Left lung (tissue), 10 donors: ENCODE data around the gene CNTN4. TPM values are rescaled to one million over a fixed set of nuclear protein-coding genes. Genes with fewer than 3 reads are reported as not detected.

Experiments used
- ATAC-seq: fragments of 200-7000 bp; cut with Tn5 transposase; one replicate; pipeline ENCODE4 v1.9.1; 2020; ENCODE audit warnings: moderate library complexity
- DNase-seq, 4 donors: peaks; one replicate each; pipeline ENCODE4 v3.0.0-alpha.2; 2013 to 2020
- H3K27ac ChIP-seq, 2 donors: fragments of 200-600 bp; sonication (generic) in 1 of 2; one replicate each; pipeline versions ENCODE4 v1.5.0 to v1.8.0; 2020 to 2021
- H3K27me3 ChIP-seq, 2 donors: fragments of 200-600 bp; sonication (generic) in 1 of 2; one replicate each; pipeline versions ENCODE4 v1.5.0 to v1.8.0; 2020 to 2021
- H3K36me3 ChIP-seq, 2 donors: fragments of 200-600 bp; sonication (generic) in 1 of 2; one replicate each; pipeline versions ENCODE4 v1.5.0 to v1.8.0; 2020 to 2021
- H3K4me1 ChIP-seq, 2 donors: fragments of 200-600 bp; one replicate each; pipeline ENCODE4 v1.8.0; 2021
- H3K4me3 ChIP-seq, 2 donors: fragments of 200-600 bp; sonication (generic) in 1 of 2; one replicate each; pipeline versions ENCODE4 v1.5.0 to v1.8.0; 2020 to 2021; ENCODE audit warnings: mild to moderate bottlenecking in 1 of 2
- H3K9me3 ChIP-seq, 2 donors: fragments of 200-600 bp; sonication (generic) in 1 of 2; one replicate each; pipeline versions ENCODE4 v1.5.0 to v1.8.0; 2020 to 2021
- intact Hi-C, 2 donors: fragments of 100-400 bp; cut with DNase I; formaldehyde crosslinking; loops; one replicate each; pipeline versions ENCODE4 v1.11.2 to v1.14.2; 2022
- polyA plus RNA-seq, 6 donors: library from polyadenylated mRNA; unstranded; fragments of 120-200 nt; gene quantifications; one replicate each; pipeline ENCODE4 v1.2.1, GENCODE V29; 2013; ENCODE audit not compliant: insufficient read length in 6 of 6
- total RNA-seq, 2 donors: library from RNA; stranded (reverse); fragmentation: NEBNext Ultra II Directional; extraction: Animal tissue kit (Norgen Biotek cat#: 25700); gene quantifications; one replicate each; pipeline ENCODE4 v1.2.1, GENCODE V29; 2021
- TF ChIP-seq, protein P1 (sequence below), 2 donors: fragments of 200-600 bp; sonication (generic) in 1 of 2; IDR thresholded peaks; one replicate each; pipeline versions ENCODE4 v1.5.0 to v1.8.0; 2021; ENCODE audit warnings: antibody characterized with exemption in 2 of 2
- donor health status: DM: no; HTN: yes; CAD: no.
- donor health status: DM: no; HTN: no; CAD: no.

The CNTN4 gene
- total and polyA plus RNA-seq, 8 donors: 5.9 to 10.4 (median 8.2) TPM

DNA sequence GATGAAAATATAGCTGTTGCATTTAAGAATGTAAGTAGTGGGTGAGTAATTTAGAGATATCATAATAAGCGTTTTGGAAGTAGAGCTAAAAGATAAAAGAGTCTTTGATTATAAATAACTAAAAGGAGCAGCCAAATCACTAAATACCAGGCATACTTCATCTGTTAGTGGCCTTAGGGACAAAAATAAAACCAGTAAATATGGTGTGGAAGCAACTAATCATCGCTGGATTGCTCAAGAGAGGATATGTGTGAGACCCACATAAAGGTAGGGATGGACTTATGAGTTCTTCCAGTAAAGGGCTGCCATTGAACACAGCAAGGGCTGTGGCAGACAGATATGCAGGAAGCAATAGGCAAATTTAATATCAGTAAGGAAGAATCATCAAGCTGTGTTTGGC is 356.2 kb downstream of the CNTN4 start:
- TF ChIP-seq, protein P1, sequence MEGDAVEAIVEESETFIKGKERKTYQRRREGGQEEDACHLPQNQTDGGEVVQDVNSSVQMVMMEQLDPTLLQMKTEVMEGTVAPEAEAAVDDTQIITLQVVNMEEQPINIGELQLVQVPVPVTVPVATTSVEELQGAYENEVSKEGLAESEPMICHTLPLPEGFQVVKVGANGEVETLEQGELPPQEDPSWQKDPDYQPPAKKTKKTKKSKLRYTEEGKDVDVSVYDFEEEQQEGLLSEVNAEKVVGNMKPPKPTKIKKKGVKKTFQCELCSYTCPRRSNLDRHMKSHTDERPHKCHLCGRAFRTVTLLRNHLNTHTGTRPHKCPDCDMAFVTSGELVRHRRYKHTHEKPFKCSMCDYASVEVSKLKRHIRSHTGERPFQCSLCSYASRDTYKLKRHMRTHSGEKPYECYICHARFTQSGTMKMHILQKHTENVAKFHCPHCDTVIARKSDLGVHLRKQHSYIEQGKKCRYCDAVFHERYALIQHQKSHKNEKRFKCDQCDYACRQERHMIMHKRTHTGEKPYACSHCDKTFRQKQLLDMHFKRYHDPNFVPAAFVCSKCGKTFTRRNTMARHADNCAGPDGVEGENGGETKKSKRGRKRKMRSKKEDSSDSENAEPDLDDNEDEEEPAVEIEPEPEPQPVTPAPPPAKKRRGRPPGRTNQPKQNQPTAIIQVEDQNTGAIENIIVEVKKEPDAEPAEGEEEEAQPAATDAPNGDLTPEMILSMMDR (IDR thresholded peaks at IDR 0.05): no peak
- ATAC-seq: no peak

DNA sequence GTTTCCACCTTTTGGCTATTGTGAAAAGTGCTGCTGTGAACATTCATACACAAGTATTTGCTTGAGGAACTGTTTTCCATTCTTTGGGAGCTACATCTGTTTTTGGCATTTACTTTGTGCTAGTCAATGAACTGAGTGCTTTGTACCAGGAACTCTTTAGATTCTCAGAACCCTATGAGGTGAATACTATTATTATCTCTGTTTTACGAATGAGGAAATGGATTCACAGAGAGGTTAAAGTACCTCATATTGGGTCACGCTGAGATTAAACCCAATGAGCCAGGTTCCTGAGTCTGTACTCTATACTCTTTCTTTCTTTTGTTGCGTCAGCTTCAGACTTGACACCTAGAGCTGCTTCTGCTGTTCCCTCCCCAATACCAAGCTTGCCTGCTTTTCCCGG is 358.1 kb downstream of the CNTN4 start:
- H3K4me3 ChIP-seq: no peak overlapping the region
- intact Hi-C loops: no loop called here
- no peaks in the 10 kb centered on the region for H3K27me3 ChIP-seq
- peaks cover 0 to 2% of the 10 kb centered on the region in 2 donors for H3K9me3 ChIP-seq
- TF ChIP-seq, protein P1 (IDR thresholded peaks at IDR 0.05): no peak
- H3K36me3 ChIP-seq: no peaks in the 10 kb centered on the region
- DNase-seq (no peak), ATAC-seq (no peak)
- H3K4me1 ChIP-seq: no peaks in the 10 kb centered on the region
- no peak overlapping the region for H3K27ac ChIP-seq

More for the DNA sequence above, 356.2 kb downstream of the CNTN4 start:
- Histone ChIP-seq H3K9me3 (peaks cover 0 to 2% of the 10 kb centered on the region in 2 donors), H3K4me1 (no peaks in the 10 kb centered on the region), H3K27ac (no peak overlapping the region), H3K36me3 (no peaks in the 10 kb centered on the region), H3K27me3 (no peaks in the 10 kb centered on the region), H3K4me3 (no peak overlapping the region)
- intact Hi-C loops: no loop called here
- no peak for DNase-seq

DNA sequence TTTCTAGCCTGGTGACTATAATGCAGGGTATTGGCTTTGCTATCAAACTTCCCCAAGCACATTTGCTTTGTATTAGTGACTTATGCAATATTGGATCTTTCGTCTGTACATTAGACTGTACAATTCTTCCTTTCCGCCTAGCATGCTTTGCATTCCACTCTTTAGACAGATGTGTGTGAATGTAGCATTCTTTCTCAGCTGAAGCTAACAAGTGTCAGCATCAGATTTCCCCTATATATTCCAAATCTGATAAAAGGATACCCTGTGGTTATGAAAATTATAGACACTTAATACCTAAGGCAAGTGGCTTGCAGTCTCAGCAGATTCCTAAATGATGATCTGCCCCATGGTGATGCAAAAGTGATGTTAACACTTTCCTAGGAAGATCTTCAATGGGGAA is 360.1 kb downstream of the CNTN4 start:
- ATAC-seq: no peak
- intact Hi-C loops: no loop called here

DNA sequence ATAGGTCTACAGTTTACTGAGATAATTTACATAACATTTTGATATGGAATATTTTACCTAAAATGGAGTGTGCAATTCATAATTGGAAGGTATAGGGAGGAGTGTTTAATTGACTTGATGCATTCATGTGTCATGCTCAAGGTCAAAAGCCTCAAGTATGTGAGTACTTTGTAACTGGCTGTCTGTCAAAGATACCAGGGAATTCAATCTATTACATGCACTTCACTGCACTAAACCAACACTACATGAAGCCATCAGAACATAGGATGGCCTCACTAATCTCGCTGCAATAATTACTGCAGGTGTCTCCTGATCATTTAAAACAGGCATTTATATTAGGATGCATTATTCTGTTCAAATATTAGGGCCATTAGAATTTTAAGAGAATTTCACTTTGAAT is 367.2 kb downstream of the CNTN4 start:
- no peak overlapping the region for H3K27ac ChIP-seq
- ATAC-seq: no peak
- intact Hi-C loops: no loop called here
- no peaks in the 10 kb centered on the region for H3K9me3 ChIP-seq
- TF ChIP-seq, protein P1 (IDR thresholded peaks at IDR 0.05): no peak
- H3K36me3 ChIP-seq: no peaks in the 10 kb centered on the region
- DNase-seq: no peak
- no peaks in the 10 kb centered on the region for H3K27me3 ChIP-seq
- H3K4me1 ChIP-seq: no peaks in the 10 kb centered on the region
- no peak overlapping the region for H3K4me3 ChIP-seq

More for the DNA sequence above, 360.1 kb downstream of the CNTN4 start:
- Histone ChIP-seq H3K27me3 (no peaks in the 10 kb centered on the region), H3K9me3 (peaks cover 0 to 2% of the 10 kb centered on the region in 2 donors), H3K27ac (no peak overlapping the region), H3K36me3 (no peaks in the 10 kb centered on the region), H3K4me3 (no peak overlapping the region), H3K4me1 (no peaks in the 10 kb centered on the region)
- DNase-seq: no peak
- TF ChIP-seq, protein P1 (IDR thresholded peaks at IDR 0.05): no peak

DNA sequence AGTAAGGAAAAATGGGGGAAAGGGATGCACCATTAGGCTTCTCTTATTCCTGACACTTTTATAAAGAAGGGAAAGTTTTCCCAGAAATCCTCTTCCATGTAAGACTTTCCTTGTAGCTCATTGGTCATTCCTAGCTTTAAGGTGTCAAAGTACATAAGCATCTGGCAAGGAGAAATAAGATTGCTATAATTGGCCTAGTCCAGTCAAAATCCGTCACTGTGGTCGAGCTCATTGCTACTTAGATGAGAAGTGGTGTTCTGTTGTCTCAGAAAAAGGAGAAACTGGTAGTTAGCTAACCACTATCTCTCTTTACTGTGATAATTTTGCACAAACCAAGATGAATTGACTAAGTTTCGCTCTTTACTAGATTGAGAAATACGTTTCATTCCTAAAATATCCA is 370.1 kb downstream of the CNTN4 start:
- Histone ChIP-seq H3K4me3 (no peak overlapping the region), H3K27me3 (no peaks in the 10 kb centered on the region), H3K4me1 (no peaks in the 10 kb centered on the region), H3K9me3 (no peaks in the 10 kb centered on the region), H3K27ac (no peak overlapping the region), H3K36me3 (no peaks in the 10 kb centered on the region)
- DNase-seq (no peak), ATAC-seq (no peak)
- TF ChIP-seq, protein P1 (IDR thresholded peaks at IDR 0.05): no peak
- intact Hi-C loops: no loop called here
